Measurements from ENCODE around the gene CASP8AP2.

Gene CASP8AP2

GRCh38 chr6:89916136-89916920, 86.6 kb downstream of the CASP8AP2 start:
- TF ChIP-seq CTCF (IDR thresholded peaks at IDR 0.05) = no peak

GRCh38 chr6:89917216-89917615, 87.5 kb downstream of the CASP8AP2 start:
- no peak for TF ChIP-seq CTCF (IDR thresholded peaks at IDR 0.05)

DNA sequence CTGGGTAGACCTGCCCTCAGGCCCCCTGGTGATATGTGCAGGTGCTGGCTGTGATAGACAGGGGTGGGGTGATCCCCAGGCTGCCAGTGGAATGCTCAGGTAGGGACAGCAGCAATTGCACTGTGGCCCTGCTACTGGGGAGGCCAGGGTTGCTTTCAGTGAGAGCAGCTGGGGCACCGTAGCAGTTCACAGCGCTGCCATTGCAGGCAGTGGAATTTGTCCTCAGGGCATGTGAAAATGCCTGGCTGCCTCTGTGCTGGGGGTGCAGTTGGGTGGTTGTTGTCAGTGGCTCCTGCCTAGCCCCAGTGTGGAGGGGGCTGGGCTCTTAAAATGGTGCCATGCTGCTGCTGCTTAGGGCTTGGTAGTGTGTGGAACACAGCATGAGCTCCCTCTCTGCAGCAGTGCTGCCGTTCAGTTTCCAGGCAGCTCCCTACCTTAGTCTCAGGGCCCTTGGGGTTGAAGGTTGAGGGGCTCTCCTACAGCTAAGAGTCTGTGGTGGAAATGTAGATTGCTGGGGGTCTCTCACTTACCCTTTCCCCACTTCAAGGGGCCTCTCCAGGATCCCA, 88.2 kb downstream of the CASP8AP2 start:
- no peak for TF ChIP-seq CTCF (IDR thresholded peaks at IDR 0.05)

All from LNCAP (cell line).